HS-5 (cell line): Measurements from ENCODE around the gene MFAP1.
"Not testable (repeated sequence)": the region's sequence is repeated elsewhere in the genome, so short reads cannot be mapped to it uniquely, and the experiment has no call there.

Experiments
- DNase-seq: peaks from one replicate; pipeline ENCODE4 v3.0.0-alpha.2; 2012; ENCODE audit warnings: low read depth

The MFAP1 gene

GRCh38 chr15:43821505-43821904 is 3.0 kb downstream of the MFAP1 start:
- no peak for DNase-seq

GRCh38 chr15:43815064-43815463 is 9.4 kb downstream of the MFAP1 start:
- not testable (repeated sequence) for DNase-seq

GRCh38 chr15:43808960-43809678 is 15.4 kb downstream of the MFAP1 start:
- no peak for DNase-seq

- no peak for DNase-seq
These were observed 16.0 kb downstream of the MFAP1 start for GRCh38 chr15:43808435-43808950.

- not testable (repeated sequence) for DNase-seq
These were observed 21.8 kb downstream of the MFAP1 start for GRCh38 chr15:43802676-43803075.

GRCh38 chr15:43800286-43801141 is 24.0 kb downstream of the MFAP1 start, which contains the start of gene HYPK:
HYPK (plus strand) TSS chr15:43800599; CDS start chr15:43800623, 24 bp downstream.
- DNase-seq: no peak

- DNase-seq: no peak
These were observed 24.6 kb downstream of the MFAP1 start, which contains the start of gene SERINC4 for GRCh38 chr15:43799945-43800285. SERINC4 (minus strand) TSS chr15:43800220; CDS start chr15:43799986, 234 bp downstream.

GRCh38 chr15:43799209-43799944 is 25.1 kb downstream of the MFAP1 start:
- no peak for DNase-seq

- no peak for DNase-seq
These were observed 27.9 kb downstream of the MFAP1 start for GRCh38 chr15:43796566-43796965.

GRCh38 chr15:43795997-43796396 is 28.5 kb downstream of the MFAP1 start:
- no peak for DNase-seq

GRCh38 chr15:43795197-43795596 is 29.3 kb downstream of the MFAP1 start:
- no peak for DNase-seq

- no peak for DNase-seq
These were observed 30.0 kb downstream of the MFAP1 start for GRCh38 chr15:43794269-43795037.

- DNase-seq: no peak
These were observed 30.8 kb downstream of the MFAP1 start for GRCh38 chr15:43793647-43794046.

GRCh38 chr15:43792761-43793476 is 31.6 kb downstream of the MFAP1 start:
- DNase-seq: no peak

- peak; percentile 94 for DNase-seq
These were observed 32.3 kb downstream of the MFAP1 start, which contains the start of gene SERF2 for GRCh38 chr15:43791993-43792760. SERF2 (plus strand) TSS chr15:43792320; CDS start chr15:43792377, 57 bp downstream.

GRCh38 chr15:43789409-43789808 is 35.1 kb downstream of the MFAP1 start:
- DNase-seq: no peak

- DNase-seq: no peak
These were observed 45.5 kb downstream of the MFAP1 start for GRCh38 chr15:43779016-43779415.

GRCh38 chr15:43777267-43777914 is 47.1 kb downstream of the MFAP1 start:
- no peak for DNase-seq

- DNase-seq: peak; percentile 65
These were observed 47.7 kb downstream of the MFAP1 start, which contains the start of gene ELL3 for GRCh38 chr15:43776718-43777266. ELL3 (minus strand) TSS chr15:43776966; CDS start chr15:43776901, 65 bp downstream.
